ENCODE measurements around the gene SNAI1. TPM values are rescaled to one million over a fixed set of nuclear protein-coding genes. Genes with fewer than 3 reads are reported as not detected.
A peak's percentile ranks its signal among the peaks of the same experiment; 100 is the strongest.

SNAI1 gene
- total and polyA plus RNA-seq, 12 donors = 0.59 to 7.6 (median 2.7) TPM

DNA sequence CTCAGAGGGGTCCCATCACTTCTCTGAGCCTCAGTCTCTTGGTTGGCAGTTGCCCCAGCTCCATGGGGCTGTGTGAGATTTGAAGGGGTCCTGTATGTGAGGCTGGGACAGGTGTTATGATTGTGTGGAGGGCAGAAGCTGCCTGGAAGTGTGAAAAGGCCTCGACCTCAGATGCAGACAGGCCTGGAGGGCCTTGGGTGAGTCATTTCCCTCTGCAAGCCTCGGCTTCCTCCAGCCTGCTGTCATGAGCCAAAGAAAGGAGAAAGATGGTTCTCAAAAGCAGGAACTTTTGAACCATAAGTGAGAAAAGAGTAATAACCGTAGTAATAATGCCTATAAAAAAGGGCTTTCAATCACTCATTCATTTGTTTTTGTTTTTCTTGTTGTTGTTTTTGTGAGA lies 37.5 kb downstream of the SNAI1 start:
- no peak overlapping the region for H3K4me3 ChIP-seq
- H3K9me3 ChIP-seq = no peaks in the 10 kb centered on the region
- TF ChIP-seq, protein P1, sequence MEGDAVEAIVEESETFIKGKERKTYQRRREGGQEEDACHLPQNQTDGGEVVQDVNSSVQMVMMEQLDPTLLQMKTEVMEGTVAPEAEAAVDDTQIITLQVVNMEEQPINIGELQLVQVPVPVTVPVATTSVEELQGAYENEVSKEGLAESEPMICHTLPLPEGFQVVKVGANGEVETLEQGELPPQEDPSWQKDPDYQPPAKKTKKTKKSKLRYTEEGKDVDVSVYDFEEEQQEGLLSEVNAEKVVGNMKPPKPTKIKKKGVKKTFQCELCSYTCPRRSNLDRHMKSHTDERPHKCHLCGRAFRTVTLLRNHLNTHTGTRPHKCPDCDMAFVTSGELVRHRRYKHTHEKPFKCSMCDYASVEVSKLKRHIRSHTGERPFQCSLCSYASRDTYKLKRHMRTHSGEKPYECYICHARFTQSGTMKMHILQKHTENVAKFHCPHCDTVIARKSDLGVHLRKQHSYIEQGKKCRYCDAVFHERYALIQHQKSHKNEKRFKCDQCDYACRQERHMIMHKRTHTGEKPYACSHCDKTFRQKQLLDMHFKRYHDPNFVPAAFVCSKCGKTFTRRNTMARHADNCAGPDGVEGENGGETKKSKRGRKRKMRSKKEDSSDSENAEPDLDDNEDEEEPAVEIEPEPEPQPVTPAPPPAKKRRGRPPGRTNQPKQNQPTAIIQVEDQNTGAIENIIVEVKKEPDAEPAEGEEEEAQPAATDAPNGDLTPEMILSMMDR (IDR thresholded peaks at IDR 0.05) = no peak
- ATAC-seq (peak in 3 of 8 donors; percentile 5 to 24 (median 7)), DNase-seq (no peak)
- peaks cover 0 to 30% (median 8%) of the 10 kb centered on the region in 9 donors for H3K4me1 ChIP-seq
- no peaks in the 10 kb centered on the region for H3K27me3 ChIP-seq
- 57 to 68% methylated on average over 3 of the region's 3 CpGs for WGBS, 2 donors
- peak overlapping the region in 1 of 10 donors; percentile 58 for H3K27ac ChIP-seq
- H3K36me3 ChIP-seq = no peaks in the 10 kb centered on the region
- intact Hi-C loops (cut with DNase I) = no loop called here

DNA sequence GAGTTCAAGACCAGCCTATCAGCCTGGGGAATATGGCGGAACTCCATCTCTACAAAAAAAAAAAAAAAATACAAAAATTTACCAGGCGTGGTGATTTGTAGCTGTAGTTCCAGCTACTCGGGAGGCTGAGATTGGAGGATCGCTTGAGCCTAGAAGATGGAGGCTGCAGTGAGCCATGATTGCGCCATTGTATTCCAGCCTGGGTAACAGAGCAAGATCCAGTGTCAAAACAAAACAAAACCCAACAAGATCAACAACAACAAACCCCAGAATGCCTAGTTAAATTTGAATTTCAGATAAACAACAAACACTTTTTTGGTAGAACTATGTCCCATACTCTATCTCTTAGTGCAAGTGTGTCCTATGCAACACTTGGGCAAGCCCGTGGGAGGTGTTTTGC lies 39.9 kb downstream of the SNAI1 start:
- intact Hi-C loops (cut with DNase I) = no loop called here
- Histone ChIP-seq H3K27ac (no peak overlapping the region), H3K9me3 (no peaks in the 10 kb centered on the region), H3K36me3 (no peaks in the 10 kb centered on the region), H3K4me1 (peaks cover 0 to 34% (median 10%) of the 10 kb centered on the region in 9 donors), H3K4me3 (no peak overlapping the region), H3K27me3 (no peaks in the 10 kb centered on the region)
- ATAC-seq (no peak), DNase-seq (no peak)
- 94 to 95% methylated on average over 6 of the region's 6 CpGs for WGBS, 2 donors
- TF ChIP-seq, protein P1 (IDR thresholded peaks at IDR 0.05) = no peak

DNA sequence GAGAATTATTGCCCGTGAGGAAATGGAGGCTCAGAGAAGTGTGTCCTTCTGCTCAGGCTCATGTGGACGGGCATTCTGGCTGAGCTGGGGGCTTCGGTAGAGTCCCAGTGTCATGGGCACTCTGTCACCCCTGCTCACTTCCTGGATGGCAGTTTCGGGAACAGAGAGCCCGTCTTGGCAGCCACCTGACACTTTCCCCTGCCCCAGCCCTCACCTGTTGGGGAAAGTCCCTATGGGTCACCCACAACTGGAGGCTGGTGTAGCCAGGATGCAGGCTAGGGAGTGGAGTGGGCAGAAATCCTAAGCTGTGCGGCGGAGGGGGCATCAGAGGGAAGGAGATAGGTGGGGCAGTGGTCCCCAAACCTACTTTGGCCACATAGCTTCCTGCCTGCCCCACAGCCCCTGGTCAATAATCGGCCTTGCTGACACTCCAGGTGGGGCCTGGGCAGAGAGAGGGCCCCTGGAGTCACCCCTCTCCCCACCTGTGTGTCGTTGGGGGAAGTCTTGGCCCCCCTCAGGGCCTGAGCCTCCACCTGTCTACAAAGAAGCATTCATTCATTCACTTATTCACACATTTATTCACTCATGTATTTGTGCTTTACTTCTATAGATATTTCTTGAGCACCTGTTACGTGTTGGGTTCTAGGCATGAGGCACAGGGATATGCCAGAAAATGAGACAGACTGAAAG lies 40.5 kb downstream of the SNAI1 start:
- intact Hi-C loops (cut with DNase I) = no loop called here
- WGBS, 2 donors = 87 to 91% methylated on average over 10 of the region's 10 CpGs
- Histone ChIP-seq H3K9me3 (no peaks in the 10 kb centered on the region), H3K4me1 (peaks cover 0 to 33% (median 10%) of the 10 kb centered on the region in 9 donors), H3K27me3 (no peaks in the 10 kb centered on the region), H3K36me3 (no peaks in the 10 kb centered on the region), H3K4me3 (no peak overlapping the region), H3K27ac (no peak overlapping the region)
- ATAC-seq = no peak
- TF ChIP-seq, protein P1 (IDR thresholded peaks at IDR 0.05) = no peak
- no peak for DNase-seq

DNA sequence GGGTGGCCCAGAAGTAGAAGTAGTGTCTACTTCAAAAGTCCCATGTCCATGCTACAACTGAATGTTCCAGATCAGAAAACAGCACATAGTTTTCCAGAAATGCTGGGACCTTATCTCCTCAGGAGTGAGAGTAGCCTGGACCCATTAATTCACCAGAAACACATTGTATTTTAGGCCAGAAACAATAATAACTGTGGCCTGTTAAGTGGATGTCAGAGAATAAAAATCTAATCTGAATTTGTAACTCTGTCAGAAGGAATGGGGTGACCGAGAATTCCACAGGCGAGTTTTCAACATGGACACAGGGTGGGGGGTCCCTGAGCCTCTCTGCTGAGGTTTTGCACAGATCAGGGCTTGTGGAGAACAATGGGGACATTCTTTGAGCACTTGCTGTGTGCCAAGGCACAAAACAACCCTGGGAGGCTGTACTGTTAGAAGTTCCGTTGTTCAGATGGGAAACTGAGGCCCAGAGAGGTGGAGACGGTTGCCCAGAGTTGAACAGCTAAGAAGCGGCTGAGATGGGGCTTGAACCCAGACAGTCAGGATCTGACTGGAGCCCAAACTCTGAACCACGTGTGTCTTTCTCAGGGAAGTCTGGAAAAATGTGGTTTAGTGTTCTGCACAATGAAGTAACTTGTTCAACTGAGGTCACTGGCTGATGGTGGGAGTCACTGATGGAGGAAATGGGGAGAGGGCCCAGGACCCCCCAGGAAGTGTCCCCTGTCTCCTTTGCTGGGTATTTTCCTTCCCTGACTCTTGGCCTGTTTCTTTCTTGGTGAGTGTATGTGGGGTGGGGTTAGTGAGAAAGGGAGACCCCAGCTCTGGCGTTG lies 44.2 kb downstream of the SNAI1 start:
- H3K9me3 ChIP-seq = no peaks in the 10 kb centered on the region
- no peaks in the 10 kb centered on the region for H3K27me3 ChIP-seq
- ATAC-seq = no peak
- no peak for DNase-seq
- H3K4me1 ChIP-seq = peaks cover 6 to 46% (median 25%) of the 10 kb centered on the region in 9 donors
- WGBS, 2 donors = 81 to 85% methylated on average over 7 of the region's 7 CpGs
- H3K36me3 ChIP-seq = no peaks in the 10 kb centered on the region
- TF ChIP-seq, protein P1 (IDR thresholded peaks at IDR 0.05) = no peak
- peak overlapping the region in 3 of 10 donors; percentile 3 to 73 (median 16) for H3K27ac ChIP-seq
- no peak overlapping the region for H3K4me3 ChIP-seq
- intact Hi-C loops (cut with DNase I) = no loop called here
